ENCODE measurements around the gene CHP2. TPM values are rescaled to one million over a fixed set of nuclear protein-coding genes. Genes with fewer than 3 reads are reported as not detected.

CHP2 gene
- total and polyA plus RNA-seq, 9 of the 15 experiments (the other 6 are each of a cell fraction or from before 2014, with no cell fraction given): 0.23 to 1.1 (median 0.80) TPM

- Histone ChIP-seq H3K9me3 (replicated peaks; ENCODE audit: control insufficient read depth, insufficient read depth, low read depth, low read length) (no peaks in the 10 kb centered on the region), H3K4me3 (no peak overlapping the region), H3K36me3 (ENCODE audit: control insufficient read depth, insufficient read depth, low read length) (no peaks in the 10 kb centered on the region), H3K4me1 (replicated peaks in 1 of 2; ENCODE audit: control insufficient read depth in 2 of 2, insufficient read depth in 2 of 2, low read length in 2 of 2) (peaks cover 0 to 8% of the 10 kb centered on the region in 2 experiments; a peak in 2 of 5 replicates), H4K20me1 (replicated peaks; ENCODE audit: control insufficient read depth, insufficient read depth, low read length) (no peaks in the 10 kb centered on the region), H3K9ac (ENCODE audit: insufficient read depth in 1 of 2, low read depth in 2 of 2, low read length in 2 of 2) (no peak overlapping the region), H3K79me2 (ENCODE audit: control insufficient read depth, insufficient read depth, low read length) (no peaks in the 10 kb centered on the region), H3K4me2 (ENCODE audit: insufficient read depth, low read length) (no peak overlapping the region), H3K27me3 (ENCODE audit: control insufficient read depth in 2 of 2, insufficient read depth in 2 of 2, low read length in 2 of 2) (no peaks in the 10 kb centered on the region), H2AFZ (ENCODE audit: low read depth, low read length) (no peak overlapping the region), H3K9me1 (ENCODE audit: control insufficient read depth, insufficient read depth, low read length) (no peaks in the 10 kb centered on the region), H3K27ac (ENCODE audit: extremely low read depth, low read depth, low read length) (no peak overlapping the region)
- WGBS (ENCODE audit: insufficient coverage, low coverage, missing lambda C conversion rate): 13% methylated on average over 2 of the region's 2 CpGs
- DNase-seq (ENCODE audit: extremely low read depth in 1 of 4, low spot score in 3 of 4): no peak
- in situ Hi-C loops (cut with MboI): no loop called here
- POLR2A ChIA-PET: no interaction called here
- CTCF ChIA-PET (ENCODE audit: low intra/inter-chr PET ratio): interaction anchor here (0.6 to 0.7 kb wide), 2 partner anchors 34 to 693 kb away, joined by 3 to 5 read pairs; no protein-coding TSS in a partner anchor
- no peak for ATAC-seq
- FAIRE-seq: no peak
- intact Hi-C loops (cut with micrococcal nuclease): no loop called here
- TF ChIP-seq E2F3 (CRISPR knock-in tag; IDR thresholded peaks at IDR 0.05) (no peak), CEBPZ (IDR thresholded peaks at IDR 0.05; ENCODE audit: borderline replicate concordance, low read depth, low read length) (no peak), ARHGAP35 (IDR thresholded peaks at IDR 0.05; ENCODE audit: partially characterized antibody) (no peak), MIER1 (IDR thresholded peaks at IDR 0.05; ENCODE audit: low read depth) (no peak), NUFIP1 (IDR thresholded peaks at IDR 0.05; ENCODE audit: partially characterized antibody) (no peak), PREB (CRISPR knock-in tag; IDR thresholded peaks at IDR 0.05) (no peak), ZNF282 (CRISPR knock-in tag; IDR thresholded peaks at IDR 0.05) (no peak)
- no TSS peak for BruUV-seq (replicated peaks)
Observed at GRCh38 chr16:23768581-23768980, 13.8 kb downstream of the CHP2 start.

All from K562 (cell line).